SIG-M5 (cell line): ENCODE results near the gene ZSWIM6.

Experiments
- DNase-seq: peaks from one replicate; lab custom pipeline; 2025; lab: John Stamatoyannopoulos, UW

Gene ZSWIM6

DNA sequence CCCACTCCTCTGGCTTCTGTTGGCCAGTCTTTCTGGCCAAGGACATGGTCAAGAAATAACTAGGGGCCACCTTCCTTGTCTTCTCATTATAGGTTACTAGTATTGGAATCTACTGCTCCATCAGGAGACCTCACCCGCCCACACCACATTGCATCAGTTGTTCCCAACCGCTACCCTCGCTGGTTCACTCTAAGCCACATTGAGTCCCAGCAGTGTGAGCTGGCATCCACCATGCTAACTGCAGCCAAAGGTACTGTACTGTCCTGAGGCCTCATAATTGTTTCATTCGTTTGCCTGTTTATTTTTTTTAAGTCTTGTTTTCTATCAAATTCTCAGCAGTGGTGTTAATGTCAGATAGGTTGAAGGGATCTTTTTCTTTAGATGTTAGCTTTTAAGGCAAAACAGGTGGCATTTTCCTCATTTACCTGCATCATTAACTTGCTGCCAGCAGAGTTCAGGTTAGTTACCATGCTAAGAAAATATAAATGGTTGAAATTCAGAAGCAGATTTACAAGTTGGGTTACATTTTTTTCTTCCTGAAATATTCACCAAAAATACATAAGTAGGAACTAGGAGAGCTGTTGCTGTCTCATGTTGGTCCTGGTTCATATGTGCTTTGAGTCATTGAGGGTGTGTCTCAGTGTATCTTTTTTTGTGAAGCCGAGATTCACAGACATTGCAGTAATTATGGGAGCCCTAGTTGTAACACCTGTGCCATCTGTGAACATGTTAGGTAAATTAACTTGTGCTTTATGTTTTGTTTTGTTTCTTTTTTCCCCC lies 206.9 kb downstream of the ZSWIM6 start:
- DNase-seq, result no peak

DNA sequence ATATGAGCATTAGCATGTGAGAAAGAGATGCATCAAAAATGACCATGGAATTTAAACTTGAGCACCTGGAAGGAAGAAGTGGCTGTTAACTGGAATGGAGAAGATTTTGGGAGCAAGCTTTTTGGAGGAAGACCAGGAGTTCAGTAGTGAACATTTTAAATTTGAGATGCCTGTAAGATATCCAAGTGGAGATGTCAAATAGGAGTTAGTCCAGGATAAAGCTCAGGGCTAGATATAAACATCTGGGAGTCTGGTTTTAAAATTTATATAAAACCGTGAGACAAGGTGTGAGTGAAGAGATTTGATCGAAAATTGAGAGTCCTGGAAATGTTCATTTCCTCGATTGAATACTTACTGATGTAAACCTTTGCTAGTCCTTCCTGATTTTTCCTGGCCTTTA lies 217.5 kb downstream of the ZSWIM6 start:
- DNase-seq, result no peak

DNA sequence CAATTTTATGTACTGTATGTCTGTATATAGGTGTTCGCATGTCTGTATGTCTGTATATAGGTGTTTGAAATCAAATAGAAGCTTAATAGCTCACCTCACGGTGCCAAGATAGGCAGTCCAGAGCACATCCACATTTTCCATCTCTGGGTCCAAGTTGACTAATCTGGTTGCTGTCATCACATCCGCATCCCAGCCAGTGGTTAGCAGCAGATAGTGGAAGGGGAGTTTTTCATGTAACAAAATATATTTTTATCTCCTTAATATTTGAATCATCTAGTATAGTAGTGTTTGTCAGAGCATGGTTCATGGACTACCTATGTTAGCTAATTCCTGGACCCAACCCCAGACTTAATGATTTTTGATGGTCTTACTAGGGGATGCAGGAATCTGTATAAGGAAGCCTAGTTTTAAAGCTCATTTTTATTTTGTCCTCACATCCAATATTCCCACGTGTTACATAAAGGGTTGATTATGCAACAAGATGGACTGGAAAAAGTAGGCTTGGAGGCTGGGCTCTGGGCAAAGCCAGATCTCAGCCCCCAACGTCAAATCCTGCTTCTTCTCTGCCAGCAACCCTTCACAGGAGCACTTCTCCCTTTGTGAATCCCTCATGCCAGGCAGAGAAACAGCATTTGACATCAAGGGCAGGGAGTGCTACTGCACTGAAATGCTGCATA lies 219.7 kb downstream of the ZSWIM6 start:
- DNase-seq, result no peak

DNA sequence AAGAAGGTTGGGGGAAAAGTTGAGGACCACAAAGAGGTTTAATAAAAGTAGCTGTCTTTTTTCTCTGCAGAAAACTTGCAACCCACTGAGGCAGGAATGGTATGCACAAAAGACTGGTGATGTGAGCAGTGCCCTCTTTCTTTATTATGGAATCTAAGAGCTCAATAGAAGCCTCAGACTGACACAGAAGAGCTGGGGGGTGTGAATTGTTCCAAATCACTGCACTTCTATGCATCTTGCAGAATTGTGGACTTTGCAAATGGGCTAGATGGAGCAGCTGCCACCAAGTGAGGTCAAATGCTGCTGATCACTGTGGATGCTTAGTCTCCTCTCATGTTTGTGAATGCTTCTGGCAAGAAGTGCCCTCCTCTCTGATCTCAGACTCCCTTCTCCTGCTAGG lies 227.1 kb downstream of the ZSWIM6 start:
- DNase-seq, result no peak

DNA sequence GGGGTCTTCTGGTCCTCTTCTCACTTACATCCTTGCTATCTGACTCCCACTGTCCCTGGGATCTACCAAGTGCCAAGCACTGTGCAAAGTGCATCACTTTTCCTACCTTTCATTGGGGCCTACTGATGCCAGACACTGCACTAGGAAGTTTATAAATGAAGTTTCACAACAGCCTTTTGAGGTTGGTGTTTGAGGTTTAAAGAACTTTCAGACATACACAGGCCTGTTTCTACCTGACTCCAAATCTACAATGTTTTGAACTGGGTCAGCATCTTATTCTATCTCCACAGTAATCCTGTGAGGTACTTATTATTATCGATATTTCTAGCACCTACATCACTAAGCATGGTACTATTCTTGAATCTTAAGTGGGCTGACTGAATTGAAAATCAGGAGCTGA lies 227.7 kb downstream of the ZSWIM6 start:
- no peak for DNase-seq

DNA sequence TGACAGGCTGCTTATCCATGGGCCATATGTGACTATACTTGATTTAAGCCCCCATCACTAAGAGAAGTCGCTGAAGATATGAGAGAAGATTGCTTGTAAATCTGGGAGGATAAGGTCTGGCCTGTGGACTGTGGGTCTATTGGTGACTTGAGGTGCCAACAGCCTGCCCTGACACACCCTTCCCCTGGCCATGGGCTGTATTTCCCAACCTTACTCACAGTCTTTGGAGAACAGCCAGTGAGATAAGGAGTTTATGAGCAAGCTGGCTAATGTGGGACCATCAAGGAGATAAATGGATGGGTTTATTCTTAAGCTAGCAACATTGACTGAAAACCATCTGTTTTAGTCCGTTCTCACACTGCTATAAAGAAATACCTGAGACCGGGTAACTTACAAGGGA lies 231.3 kb downstream of the ZSWIM6 start:
- DNase-seq, result no peak

DNA sequence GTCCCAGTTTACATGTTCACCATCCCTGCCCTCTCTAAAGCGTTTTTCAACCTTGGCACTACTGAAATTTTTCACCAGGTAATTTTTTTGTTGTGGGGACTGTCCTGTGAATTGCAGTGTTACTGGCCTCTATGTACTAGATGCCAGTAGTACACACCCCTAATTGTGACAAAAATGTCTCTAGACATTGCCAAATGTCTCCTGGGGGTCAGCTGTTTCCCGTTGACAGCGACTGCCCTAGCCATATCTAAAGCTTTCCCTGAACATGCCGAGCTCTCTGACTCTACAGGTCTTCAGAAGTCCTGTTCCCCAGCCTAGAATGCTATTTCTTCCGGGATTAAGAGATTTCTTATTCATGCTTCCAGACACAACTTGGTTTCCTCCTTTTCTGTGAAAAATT lies 235.3 kb downstream of the ZSWIM6 start:
- no peak for DNase-seq

DNA sequence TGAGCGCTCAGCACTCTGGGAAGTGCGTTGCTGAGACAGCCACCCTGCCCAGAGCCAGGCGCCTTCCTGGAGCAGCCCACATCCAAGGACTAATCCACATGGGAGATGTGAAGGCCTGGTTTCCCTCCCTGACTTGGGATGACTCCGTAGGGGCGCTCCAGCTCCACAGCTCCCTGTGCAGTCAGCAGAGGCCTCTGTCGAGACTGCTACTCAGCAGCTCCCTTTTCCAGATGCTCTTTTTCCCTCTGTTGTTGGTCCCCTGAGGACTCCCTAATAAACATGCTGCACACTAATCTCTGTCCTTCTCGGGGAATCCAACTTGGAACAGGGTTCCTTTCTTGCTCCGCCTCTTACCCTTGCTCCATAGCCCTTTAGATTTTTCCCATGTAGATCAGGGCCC lies 237.3 kb downstream of the ZSWIM6 start:
- DNase-seq, result no peak

DNA sequence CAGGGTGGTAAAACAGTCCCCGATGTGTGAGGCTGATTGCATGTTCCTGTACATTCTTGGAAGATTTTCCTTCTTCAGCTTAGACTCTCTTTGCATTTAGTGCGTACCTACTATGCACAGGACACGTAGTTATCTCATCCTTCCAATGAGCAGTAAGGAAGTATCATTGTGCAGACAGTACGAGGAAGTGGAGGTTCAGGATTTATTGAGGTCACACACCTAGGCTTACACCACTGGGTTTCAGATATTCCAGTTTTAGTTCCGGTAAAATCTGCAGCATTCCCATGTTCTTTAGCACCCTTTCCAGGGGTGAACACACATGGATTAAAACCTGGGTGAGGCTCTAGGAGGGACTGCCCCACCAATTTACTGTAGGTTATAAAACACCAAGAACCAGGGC lies 238.7 kb downstream of the ZSWIM6 start:
- DNase-seq, result no peak

DNA sequence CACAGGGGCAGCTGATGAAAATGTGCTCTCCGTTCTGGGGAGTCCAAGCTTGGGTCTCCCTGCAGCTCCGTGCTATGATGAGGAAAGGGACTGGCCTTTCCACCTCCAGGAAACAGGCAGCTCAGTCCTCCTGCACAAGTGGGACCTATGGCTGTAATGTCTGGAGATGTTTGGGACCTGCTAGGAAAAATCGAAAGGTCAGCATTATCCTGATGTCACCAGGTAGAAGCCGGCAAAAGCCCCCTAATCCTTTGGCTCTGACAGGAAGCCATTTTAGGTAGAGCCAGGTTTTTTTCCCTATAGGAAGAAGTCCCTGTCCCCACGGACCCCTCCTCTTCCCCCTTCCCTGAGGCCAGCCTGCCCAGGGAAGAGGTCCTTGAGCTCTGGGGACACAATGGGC lies 240.9 kb downstream of the ZSWIM6 start:
- DNase-seq, result no peak

DNA sequence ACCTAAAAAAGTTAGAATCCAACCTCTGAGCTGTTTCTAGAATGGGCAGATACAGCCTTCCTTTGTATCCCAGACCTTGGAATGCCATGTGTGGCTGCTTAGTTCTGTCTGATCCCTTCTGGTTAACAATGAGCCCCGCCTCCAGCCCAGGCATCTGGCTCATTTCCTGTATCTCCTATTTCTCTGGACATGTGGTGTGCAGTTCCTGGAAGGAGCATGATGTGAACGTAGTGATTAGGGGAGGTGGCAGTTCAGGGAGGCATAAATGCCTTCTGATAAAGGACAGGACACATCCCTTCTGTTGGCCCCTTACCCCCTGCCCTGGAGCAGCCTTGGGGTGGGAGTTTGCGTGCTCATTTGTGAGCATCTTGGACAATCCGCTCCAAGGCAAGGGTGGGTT lies 243.0 kb downstream of the ZSWIM6 start:
- no peak for DNase-seq

DNA sequence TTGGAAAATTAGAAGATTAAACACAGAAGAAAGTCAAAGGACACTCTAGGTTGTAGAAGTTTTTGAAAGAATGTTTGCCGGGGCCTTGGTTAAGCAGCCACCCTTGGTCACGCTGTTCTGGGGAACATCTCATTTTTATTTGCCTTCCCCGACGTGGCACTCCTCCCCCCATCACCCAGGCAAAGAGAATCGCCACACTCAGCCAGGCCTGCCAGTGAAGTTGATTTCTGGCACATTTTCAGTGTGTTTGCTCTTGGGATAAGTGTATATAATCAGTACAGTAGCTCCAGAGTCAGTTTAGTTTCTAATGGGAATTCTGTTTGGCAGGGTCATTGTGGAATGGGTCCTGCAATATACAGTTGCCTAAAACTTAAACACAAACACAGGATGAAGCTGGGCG lies 243.5 kb downstream of the ZSWIM6 start:
- no peak for DNase-seq

DNA sequence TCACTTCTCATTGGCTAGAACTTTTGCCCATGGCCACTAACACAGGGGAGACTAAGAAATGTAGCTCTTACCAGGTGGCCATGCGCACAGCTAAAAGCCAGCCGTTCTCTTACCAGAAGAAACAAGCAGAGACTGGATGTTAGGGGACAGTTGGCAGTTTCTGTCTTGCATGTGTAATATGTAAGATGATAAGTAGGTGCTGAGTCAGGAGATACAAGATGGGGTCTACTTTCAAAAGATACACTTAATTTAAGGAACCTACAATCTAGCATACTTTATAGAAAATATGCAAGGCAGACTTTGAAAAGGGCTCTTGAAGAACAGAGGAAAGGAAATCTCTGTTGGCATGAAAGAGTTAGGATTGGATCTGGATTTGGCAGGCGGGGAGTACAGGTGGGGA lies 244.5 kb downstream of the ZSWIM6 start:
- DNase-seq, result no peak

DNA sequence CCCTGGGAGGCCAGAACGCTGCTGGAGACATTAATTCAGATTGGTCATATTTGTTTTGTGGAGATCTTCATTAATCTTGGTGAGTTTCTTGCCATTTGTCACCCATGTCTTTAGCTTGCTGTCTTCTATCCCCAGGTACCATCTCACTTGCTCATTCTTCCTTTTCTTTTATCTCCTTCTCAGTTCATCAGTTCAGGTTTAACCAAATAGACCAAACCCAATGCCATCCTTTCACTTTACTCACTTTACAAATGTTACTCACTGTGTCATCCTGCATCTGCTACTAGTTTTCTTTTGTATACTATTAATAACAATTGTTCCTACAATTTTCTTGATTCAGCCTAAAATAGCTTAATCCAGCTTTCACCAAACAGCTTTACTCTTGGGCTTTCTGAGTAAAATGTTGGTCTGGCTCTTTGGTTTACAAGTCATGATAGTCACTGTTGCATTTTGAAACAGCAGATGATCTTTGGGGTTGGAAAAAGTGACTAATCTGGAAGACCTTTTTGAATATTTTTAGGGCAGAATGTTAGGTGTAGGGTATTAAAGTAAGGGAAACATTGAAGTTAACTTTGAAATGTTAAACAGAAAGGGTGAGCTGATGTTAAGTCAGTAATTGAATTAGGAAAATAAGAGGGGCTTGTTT lies 246.9 kb downstream of the ZSWIM6 start:
- no peak for DNase-seq

DNA sequence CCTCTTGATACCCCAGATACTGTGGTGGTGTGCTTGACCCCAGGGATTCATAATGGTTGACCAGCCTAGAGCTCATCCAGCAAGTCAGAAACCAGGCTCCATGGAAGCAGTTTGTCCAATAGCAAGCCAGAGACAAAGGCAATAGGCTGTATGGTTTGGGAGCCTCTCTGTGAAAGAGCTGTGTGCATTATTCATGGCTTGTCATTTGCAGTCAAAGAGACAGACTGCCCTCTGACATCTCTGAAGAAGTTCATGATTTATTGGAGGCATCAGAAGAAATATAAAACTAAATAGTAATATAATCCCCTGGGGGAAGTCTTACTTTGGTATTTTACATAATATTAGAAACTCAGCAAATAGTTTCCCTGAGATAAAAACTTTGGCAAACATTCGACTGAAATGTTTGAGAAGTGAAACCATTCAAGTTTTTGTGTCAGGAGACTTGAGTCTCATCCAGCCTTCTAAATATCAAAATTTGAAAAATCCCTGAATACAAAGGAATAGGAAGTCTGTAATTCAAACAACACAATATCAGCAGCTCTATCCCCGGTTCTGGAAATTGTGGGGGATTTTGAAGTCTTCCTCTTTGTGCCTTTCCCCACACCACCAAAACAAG lies 250.3 kb downstream of the ZSWIM6 start:
- no peak for DNase-seq

DNA sequence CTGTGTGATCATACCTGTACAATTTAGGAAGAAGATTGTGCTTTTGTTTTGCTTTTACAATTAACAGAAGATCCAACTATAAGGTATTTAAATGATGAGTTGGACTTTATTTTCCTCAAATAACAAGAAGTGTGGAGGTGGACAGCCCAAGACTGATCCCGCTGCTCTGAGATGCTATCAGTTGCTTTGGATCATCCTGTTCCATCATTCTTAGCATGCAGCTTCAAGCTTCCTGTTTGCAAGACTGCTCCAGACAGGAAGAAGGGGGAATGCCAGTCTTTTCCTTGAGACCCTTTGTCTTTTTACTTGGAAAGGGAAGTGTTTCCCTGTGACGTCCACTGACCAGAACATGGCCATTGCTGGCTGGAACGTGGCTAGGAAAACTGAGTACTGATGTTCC lies 250.8 kb downstream of the ZSWIM6 start:
- no peak for DNase-seq

DNA sequence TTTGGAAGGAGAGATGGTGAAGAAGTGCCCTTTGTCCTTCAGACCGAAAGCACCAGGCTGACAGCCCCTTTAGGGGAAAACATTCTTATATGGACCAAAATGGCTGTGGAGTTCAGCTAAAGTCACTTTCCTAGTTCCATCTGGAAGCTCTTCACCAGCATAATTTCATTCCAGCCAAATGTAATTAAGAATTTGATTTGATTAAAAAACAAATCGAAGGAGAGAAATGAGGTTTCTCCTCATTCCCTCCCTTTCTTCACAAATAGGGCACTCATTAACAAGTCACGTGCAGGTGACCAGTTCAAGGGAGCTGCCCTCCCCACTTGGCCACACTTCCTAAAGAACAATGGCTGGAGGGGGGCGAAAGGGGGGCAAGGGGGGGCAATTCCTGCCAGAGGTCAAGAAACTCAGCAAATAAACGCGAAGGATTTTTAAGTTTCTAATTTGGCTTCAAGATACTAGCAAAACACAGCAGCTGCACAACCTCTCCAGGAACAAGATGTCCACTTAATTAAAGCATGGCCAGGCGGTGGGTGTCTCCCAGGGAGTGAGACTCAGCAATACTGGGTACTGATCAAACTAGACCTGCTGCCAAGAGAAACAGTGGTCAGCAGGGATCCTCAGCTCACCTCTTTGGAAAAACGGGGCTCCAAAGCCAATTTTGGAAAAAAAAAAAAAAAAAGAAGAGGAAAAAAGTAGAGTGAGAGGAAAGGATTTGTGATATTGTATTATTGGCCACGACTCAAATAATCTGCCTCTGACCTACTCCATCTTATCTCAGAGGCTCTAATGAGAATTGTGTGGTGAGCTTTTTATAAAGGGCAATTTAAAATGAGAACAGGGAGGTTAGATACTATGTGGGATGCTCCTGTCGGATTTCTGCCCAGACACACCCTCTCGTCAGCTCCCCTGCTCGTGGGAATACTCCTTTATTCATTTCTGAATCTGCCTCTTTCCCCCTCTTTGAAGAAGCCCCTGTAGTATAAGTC lies 254.3 kb downstream of the ZSWIM6 start:
- DNase-seq, result no peak

DNA sequence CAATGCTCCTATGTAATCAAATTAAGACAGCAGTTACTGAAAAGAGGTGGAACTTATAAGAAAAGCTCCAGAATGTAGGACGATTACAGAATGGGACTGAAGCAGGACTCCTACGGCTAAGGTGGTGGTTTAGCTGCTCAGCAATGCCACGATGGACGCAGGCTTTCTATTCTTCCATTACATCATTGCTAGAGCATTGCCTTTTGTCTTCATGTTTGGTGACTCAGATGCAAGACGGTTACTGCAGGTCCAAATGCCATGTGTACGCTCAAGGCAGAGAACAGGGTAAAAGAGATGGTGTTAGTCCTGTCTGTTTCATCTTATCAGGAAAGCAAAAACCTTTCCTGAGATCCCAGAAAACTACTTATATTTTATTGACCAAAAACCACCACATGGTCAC lies 255.1 kb downstream of the ZSWIM6 start:
- DNase-seq, result no peak

DNA sequence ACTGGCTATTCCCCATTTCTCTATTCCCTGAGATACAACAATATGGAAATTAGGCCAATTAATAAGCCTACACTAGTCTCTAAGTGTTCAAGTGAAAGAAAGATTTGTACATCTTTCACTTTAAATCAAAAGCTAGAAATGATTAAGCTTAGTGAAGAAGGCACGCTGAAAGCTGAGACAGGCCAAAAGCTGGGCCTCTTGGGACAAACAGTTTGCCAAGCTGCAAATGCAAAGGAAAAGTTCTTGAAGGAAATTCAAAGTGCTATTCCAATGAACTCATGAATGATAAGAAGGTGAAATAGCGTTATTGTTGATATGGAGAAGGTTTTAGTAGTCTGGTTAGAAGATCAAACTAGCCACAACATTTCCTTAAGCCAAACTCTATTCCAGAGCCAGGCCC lies 256.2 kb downstream of the ZSWIM6 start:
- no peak for DNase-seq

DNA sequence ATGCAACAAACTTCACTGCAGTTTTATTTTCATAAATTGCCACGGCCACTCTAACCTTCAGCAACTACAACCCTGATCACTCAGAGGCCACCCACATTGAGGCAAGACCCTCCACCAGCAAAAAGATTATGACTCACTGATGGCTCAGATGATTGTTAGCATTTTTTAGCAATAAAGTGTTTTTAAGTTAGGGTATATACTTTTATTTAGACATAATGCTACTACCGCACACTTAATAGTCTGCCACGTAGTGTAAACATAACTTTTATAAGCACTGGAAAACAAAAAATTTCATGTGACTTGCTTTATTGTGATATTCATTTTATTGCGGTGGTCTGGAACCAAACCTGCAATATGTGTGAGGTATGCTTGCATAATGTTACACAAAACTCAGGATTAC lies 257.9 kb downstream of the ZSWIM6 start:
- DNase-seq, result no peak

DNA sequence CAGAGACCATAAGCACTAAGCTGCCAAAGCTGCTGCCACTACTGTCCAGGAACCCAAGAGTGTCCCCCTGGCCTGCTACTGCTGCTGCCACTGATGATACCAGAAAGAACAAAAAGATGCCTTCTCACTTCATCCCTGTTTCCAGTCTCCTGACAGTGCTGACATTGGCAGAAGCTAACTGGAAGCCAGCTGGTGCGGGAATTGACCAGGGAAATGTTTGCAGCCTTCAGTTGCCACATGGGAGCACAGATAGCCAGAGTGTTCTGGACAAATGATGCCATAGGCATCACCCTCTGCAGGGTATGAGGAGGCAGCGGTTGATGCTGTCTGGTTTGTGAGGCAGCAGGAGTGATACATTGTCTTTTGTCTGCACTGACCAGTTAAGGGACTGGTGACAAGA lies 258.4 kb downstream of the ZSWIM6 start:
- DNase-seq, result no peak

DNA sequence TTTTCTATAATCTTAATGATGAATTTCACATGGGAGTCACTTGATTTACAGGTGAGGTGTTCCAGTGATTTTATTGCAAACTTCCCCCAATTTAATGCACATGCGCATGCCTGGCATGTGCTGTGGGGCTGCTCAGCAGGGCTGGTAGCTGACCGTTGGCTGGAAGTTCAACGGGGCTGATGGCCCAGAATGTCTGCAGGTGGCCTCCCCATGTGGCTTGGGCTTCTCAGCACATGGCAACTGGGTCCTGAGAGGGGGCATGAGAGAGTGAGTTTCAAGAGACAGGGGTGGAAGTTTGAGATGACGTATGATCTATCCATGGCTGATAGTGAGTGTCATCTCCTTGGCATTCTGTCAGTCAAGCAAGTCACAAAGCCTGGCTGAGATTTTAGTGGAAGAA lies 259.8 kb downstream of the ZSWIM6 start:
- no peak for DNase-seq
